Upper lobe of left lung (tissue), 4 donors: ENCODE measurements around the gene TRIM51.
"Not testable (repeated sequence)": the region's sequence is repeated elsewhere in the genome, so short reads cannot be mapped to it uniquely, and the experiment has no call there.

ENCODE experiments used
- CTCF ChIP-seq, 6 experiments: fragments of 450-650 bp in 4 of 6; fragments of 200-600 bp in 2 of 6; sonication (generic) in 2 of 6; IDR thresholded peaks; one replicate each; pipeline ENCODE4 v1.5.1; 2016 to 2019; ENCODE audit warnings: antibody characterized with exemption in 6 of 6
- POLR2A ChIP-seq, 4 donors: fragments of 450-650 bp; IDR thresholded peaks; one replicate each; pipeline ENCODE4 v1.5.1; 2016 to 2017; ENCODE audit warnings: antibody characterized with exemption in 4 of 4, mild to moderate bottlenecking in 2 of 4

GRCh38 chr11:55884995-55885394 lies 1.9 kb downstream of the TRIM51 start:
- not testable (repeated sequence) for TF ChIP-seq CTCF, POLR2A (IDR thresholded peaks at IDR 0.05)
